GM23338 (cell line): ENCODE data around the gene FOLR1. TPM values are rescaled to one million over a fixed set of nuclear protein-coding genes. Genes with fewer than 3 reads are reported as not detected.
A peak's percentile ranks its signal among the peaks of the same experiment; 100 is the strongest.

Experiments used
- ATAC-seq: fragments of 200-7000 bp; cut with Tn5 transposase; 3 replicates; pipeline ENCODE4 v1.9.1; 2020
- DNase-seq: peaks from one replicate; pipeline ENCODE4 v3.0.0-alpha.2; 2015; ENCODE audit warnings: low spot score
- H2AFZ ChIP-seq: fragments of 200-600 bp; sonication (generic); 2 replicates; pipeline ENCODE4 v1.8.0; 2016; ENCODE audit warnings: antibody characterized with exemption, mild to moderate bottlenecking, moderate library complexity
- H3F3A ChIP-seq: fragments of 200-600 bp; sonication (generic); replicated peaks from 2 replicates; pipeline ENCODE4 v1.8.0; 2017; ENCODE audit warnings: antibody characterized with exemption, mixed run types, low read depth
- H3K27ac ChIP-seq: fragments of 200-600 bp; sonication (generic); 2 replicates; pipeline ENCODE4 v1.6.1; 2016; ENCODE audit warnings: low read depth
- H3K27me3 ChIP-seq: fragments of 200-600 bp; sonication (generic); 2 replicates; pipeline ENCODE4 v1.8.0; 2016; ENCODE audit warnings: mild to moderate bottlenecking, mixed run types, moderate library complexity; ENCODE audit not compliant: insufficient read depth
- H3K36me3 ChIP-seq: fragments of 200-600 bp; sonication (generic); 2 replicates; pipeline ENCODE4 v1.8.0; 2016; ENCODE audit warnings: mild to moderate bottlenecking; ENCODE audit not compliant: insufficient read depth
- H3K4me1 ChIP-seq: fragments of 200-600 bp; sonication (generic); 2 replicates; pipeline ENCODE4 v1.8.0; 2016; ENCODE audit warnings: mild to moderate bottlenecking, moderate library complexity; ENCODE audit not compliant: insufficient read depth
- H3K4me2 ChIP-seq: fragments of 200-600 bp; sonication (generic); 2 replicates; pipeline ENCODE4 v1.7.1; 2017; ENCODE audit warnings: mixed run types
- H3K4me3 ChIP-seq: fragments of 200-600 bp; sonication (generic); 2 replicates; pipeline ENCODE4 v1.6.1; 2016; ENCODE audit warnings: mixed run types
- H3K79me2 ChIP-seq: fragments of 200-600 bp; sonication (generic); replicated peaks from 2 replicates; pipeline ENCODE4 v1.8.0; 2017; ENCODE audit warnings: mild to moderate bottlenecking; ENCODE audit not compliant: insufficient read depth
- H3K9me2 ChIP-seq: fragments of 200-600 bp; sonication (generic); 2 replicates; pipeline ENCODE4 v1.8.0; 2017; ENCODE audit not compliant: insufficient read depth
- H4K20me1 ChIP-seq: fragments of 200-600 bp; sonication (generic); replicated peaks from 2 replicates; pipeline ENCODE4 v1.8.0; 2017; ENCODE audit warnings: mild to moderate bottlenecking; ENCODE audit not compliant: insufficient read depth
- H3K27ac Mint-ChIP-seq: 2 replicates; pipeline ENCODE4 v1.8.0; 2020; ENCODE audit warnings: inconsistent platforms, mild to moderate bottlenecking, moderate library complexity, mixed read lengths
- H3K27me3 Mint-ChIP-seq: 3 replicates; pipeline ENCODE4 v1.8.0; 2022; ENCODE audit warnings: low read depth, mild to moderate bottlenecking, moderate library complexity, mixed read lengths, inconsistent platforms; ENCODE audit not compliant: insufficient read depth, poor library complexity
- H3K36me3 Mint-ChIP-seq: 3 replicates; pipeline ENCODE4 v1.8.0; 2021; ENCODE audit warnings: low read depth, mild to moderate bottlenecking, inconsistent platforms, moderate library complexity, mixed read lengths
- H3K4me1 Mint-ChIP-seq: 3 replicates; pipeline ENCODE4 v1.8.0; 2020; ENCODE audit warnings: mild to moderate bottlenecking, inconsistent platforms, mixed read lengths
- H3K4me3 Mint-ChIP-seq: 3 replicates; pipeline ENCODE4 v1.8.0; 2021; ENCODE audit warnings: moderate library complexity, mild to moderate bottlenecking, inconsistent platforms, mixed read lengths
- H3K9me3 Mint-ChIP-seq: 3 replicates; pipeline ENCODE4 v1.8.0; 2020; ENCODE audit warnings: moderate library complexity, mild to moderate bottlenecking, inconsistent platforms, mixed read lengths
- CREB1 ChIP-seq: fragments of 250-450 bp; sonication (Bioruptor Pico); IDR thresholded peaks from 2 replicates; pipeline ENCODE4 v1.5.0; 2020; ENCODE audit warnings: low read depth, mild to moderate bottlenecking, moderate library complexity
- CTCF ChIP-seq, 2 experiments: fragments of 200-600 bp in 1 of 2; sonication (generic) in 1 of 2; conservative IDR thresholded peaks; 2 replicates each; pipeline versions ENCODE4 v1.5.1 to v1.6.1; 2016 to 2017; ENCODE audit warnings: antibody characterized with exemption in 2 of 2, low read depth in 2 of 2, mild to moderate bottlenecking in 2 of 2, moderate library complexity in 1 of 2
- ETS1 ChIP-seq: IDR thresholded peaks from 2 replicates; pipeline ENCODE4 v1.6.1; 2016; ENCODE audit warnings: antibody characterized with exemption
- EZH2 ChIP-seq: fragments of 200-600 bp; sonication (generic); IDR thresholded peaks from one replicate; pipeline ENCODE4 v1.8.0; 2017; ENCODE audit warnings: antibody characterized with exemption, mild to moderate bottlenecking, low read depth; ENCODE audit not compliant: unreplicated experiment
- EZH2phosphoT487 ChIP-seq: fragments of 200-600 bp; sonication (generic); IDR thresholded peaks from one replicate; pipeline ENCODE4 v1.8.1; 2018; ENCODE audit warnings: antibody characterized with exemption; ENCODE audit not compliant: unreplicated experiment
- JUNB ChIP-seq: IDR thresholded peaks from one replicate; pipeline ENCODE4 v1.6.1; 2016; ENCODE audit warnings: antibody characterized with exemption; ENCODE audit not compliant: unreplicated experiment
- NANOG ChIP-seq: IDR thresholded peaks from 2 replicates; pipeline ENCODE4 v1.6.1; 2016; ENCODE audit warnings: antibody characterized with exemption, borderline replicate concordance
- POLR2AphosphoS5 ChIP-seq: IDR thresholded peaks from 2 replicates; pipeline ENCODE4 v1.6.1; 2016; ENCODE audit warnings: antibody characterized with exemption, low read depth
- REST ChIP-seq: IDR thresholded peaks from one replicate; pipeline ENCODE4 v1.6.1; 2018; ENCODE audit warnings: antibody characterized with exemption; ENCODE audit not compliant: unreplicated experiment
- STAT1 ChIP-seq: IDR thresholded peaks from one replicate; pipeline ENCODE4 v1.6.1; 2016; ENCODE audit warnings: antibody characterized with exemption; ENCODE audit not compliant: unreplicated experiment
- ZNF114 ChIP-seq: fragments of 250-450 bp; sonication (Bioruptor Pico); IDR thresholded peaks from 2 replicates; pipeline ENCODE4 v1.5.0; 2020; ENCODE audit warnings: mild to moderate bottlenecking, moderate library complexity
- ZNF331 ChIP-seq: fragments of 250-450 bp; sonication (Bioruptor Pico); IDR thresholded peaks from 2 replicates; pipeline ENCODE4 v1.5.0; 2020; ENCODE audit warnings: low read depth, mild to moderate bottlenecking, moderate library complexity
- polyA plus RNA-seq: library from polyadenylated mRNA; unstranded; fragments of >200 nt; fragmentation: Nextera tagmentation; extraction: Ambion mirVana; gene quantifications from 2 replicates; pipeline ENCODE4 v1.2.1, GENCODE V29; 2016
- total RNA-seq: library from RNA; depleted of rRNA; stranded (reverse); fragments of >200 nt; shearing (Covaris generic); gene quantifications from 2 replicates; pipeline ENCODE4 v1.2.3, GENCODE V29; 2014

FOLR1 gene
- total and polyA plus RNA-seq, 2 experiments from 2014 or later = 0.42 TPM; not detected in 1

- no peaks in the 10 kb centered on the region for H3K36me3 ChIP-seq
- Mint-ChIP-seq H3K27ac (no peak overlapping the region), H3K36me3 (peaks cover 20% of the 10 kb centered on the region), H3K27me3 (peaks cover 54% of the 10 kb centered on the region), H3K4me1 (peaks cover 43% of the 10 kb centered on the region), H3K4me3 (peak overlapping the region; percentile 77), H3K9me3 (peaks cover 4% of the 10 kb centered on the region; the same call in 2 of the 3 replicates)
- H3K27ac ChIP-seq = no peak overlapping the region
- H3K79me2 ChIP-seq = no peaks in the 10 kb centered on the region
- H3K4me1 ChIP-seq = peaks cover 27% of the 10 kb centered on the region
- ATAC-seq (peak; percentile 0; the same call in 1 of the 3 replicates), DNase-seq (peak; percentile 28)
- peak overlapping the region; percentile 84; the same call in 1 of the 2 replicates for H2AFZ ChIP-seq
- peak overlapping the region; percentile 94 for H3K4me2 ChIP-seq
- peaks cover 67% of the 10 kb centered on the region for H3K27me3 ChIP-seq
- 0 out of 2 replicates have a peak, but pooled peaks cover 9% of the 10 kb centered on the region for H3F3A ChIP-seq
- TF ChIP-seq EZH2phosphoT487 (peak; percentile 92), NANOG (no peak)
- H3K9me2 ChIP-seq = no peaks in the 10 kb centered on the region
- H4K20me1 ChIP-seq = peaks cover 10% of the 10 kb centered on the region
- peak overlapping the region; percentile 60 for H3K4me3 ChIP-seq
These were observed 48.0 kb downstream of the FOLR1 start for GRCh38 chr11:72239849-72240460.

- H3K4me3 ChIP-seq = peak overlapping the region; percentile 60
- peak; percentile 34 for DNase-seq
- H3K27ac Mint-ChIP-seq = no peak overlapping the region
- H3K4me3 Mint-ChIP-seq = peak overlapping the region; percentile 71
- peak overlapping the region; percentile 94 for H3K4me2 ChIP-seq
- H3K36me3 Mint-ChIP-seq = peaks cover 15% of the 10 kb centered on the region
- H3K4me1 ChIP-seq = peaks cover 35% of the 10 kb centered on the region
- 0 out of 3 replicates have a peak, but pooled peaks have one; percentile 0 for ATAC-seq
- H3K27ac ChIP-seq = no peak overlapping the region
- H3K36me3 ChIP-seq = no peaks in the 10 kb centered on the region
- H4K20me1 ChIP-seq = peaks cover 10% of the 10 kb centered on the region
- H3K27me3 Mint-ChIP-seq = peaks cover 54% of the 10 kb centered on the region
- no peaks in the 10 kb centered on the region for H3K9me2 ChIP-seq
- peaks cover 4% of the 10 kb centered on the region; the same call in 2 of the 3 replicates for H3K9me3 Mint-ChIP-seq
- H3K27me3 ChIP-seq = peaks cover 74% of the 10 kb centered on the region
- H2AFZ ChIP-seq = peak overlapping the region; percentile 84; the same call in 1 of the 2 replicates
- H3K4me1 Mint-ChIP-seq = peaks cover 43% of the 10 kb centered on the region
- H3K79me2 ChIP-seq = no peaks in the 10 kb centered on the region
- 0 out of 2 replicates have a peak, but pooled peaks cover 9% of the 10 kb centered on the region for H3F3A ChIP-seq
- TF ChIP-seq REST (no peak), EZH2 (peak; percentile 95), CTCF (conservative IDR thresholded peaks at IDR 0.05; ENCODE audit: low read depth in 2 of 2) (no peak), ZNF331 (no peak), ETS1 (no peak), POLR2AphosphoS5 (no peak), JUNB (no peak), ZNF114 (CRISPR knock-in tag) (no peak), CREB1 (no peak), EZH2phosphoT487 (peak; percentile 95), STAT1 (no peak), NANOG (no peak)
These were observed 48.7 kb downstream of the FOLR1 start for GRCh38 chr11:72240461-72241290.
